Endothelial cell (in vitro differentiated cells): ENCODE measurements around the gene NAA38. TPM values are rescaled to one million over a fixed set of nuclear protein-coding genes. Genes with fewer than 3 reads are reported as not detected.

Source experiments
- DNase-seq: peaks from one replicate; pipeline ENCODE4 v3.0.0; 2021; ENCODE audit warnings: low spot score
- H3K27ac Mint-ChIP-seq: one replicate; pipeline ENCODE4 v1.8.0; 2021; ENCODE audit warnings: mixed read lengths, inconsistent platforms; ENCODE audit not compliant: unreplicated experiment
- H3K27me3 Mint-ChIP-seq: one replicate; pipeline ENCODE4 v1.8.0; 2021; ENCODE audit warnings: mild to moderate bottlenecking, moderate library complexity, mixed read lengths, inconsistent platforms; ENCODE audit not compliant: unreplicated experiment
- H3K36me3 Mint-ChIP-seq: one replicate; pipeline ENCODE4 v1.8.0; 2021; ENCODE audit warnings: mild to moderate bottlenecking, low read depth, mixed read lengths, inconsistent platforms; ENCODE audit not compliant: unreplicated experiment
- H3K4me1 Mint-ChIP-seq: one replicate; pipeline ENCODE4 v1.8.0; 2021; ENCODE audit warnings: mild to moderate bottlenecking, mixed read lengths, inconsistent platforms; ENCODE audit not compliant: unreplicated experiment
- H3K4me3 Mint-ChIP-seq: one replicate; pipeline ENCODE4 v1.8.0; 2021; ENCODE audit warnings: mild to moderate bottlenecking, mixed read lengths, inconsistent platforms; ENCODE audit not compliant: unreplicated experiment
- H3K9me3 Mint-ChIP-seq: one replicate; pipeline ENCODE4 v1.8.0; 2021; ENCODE audit warnings: mixed read lengths, inconsistent platforms; ENCODE audit not compliant: unreplicated experiment
- total RNA-seq: library from RNA; stranded (reverse); fragmentation: NEBNext Ultra II Directional; extraction: Animal tissue kit (Norgen Biotek cat#: 25700); gene quantifications from one replicate; pipeline ENCODE4 v1.2.1, GENCODE V29; 2021; ENCODE audit not compliant: unreplicated experiment
- TF ChIP-seq, protein P1 (sequence below): fragments of 200-600 bp; sonication (generic); IDR thresholded peaks from one replicate; pipeline ENCODE4 v1.5.0; 2021; ENCODE audit warnings: antibody characterized with exemption; ENCODE audit not compliant: unreplicated experiment

Gene NAA38
- total RNA-seq, 1 donor from 2014 or later, result 97.9 TPM

DNA sequence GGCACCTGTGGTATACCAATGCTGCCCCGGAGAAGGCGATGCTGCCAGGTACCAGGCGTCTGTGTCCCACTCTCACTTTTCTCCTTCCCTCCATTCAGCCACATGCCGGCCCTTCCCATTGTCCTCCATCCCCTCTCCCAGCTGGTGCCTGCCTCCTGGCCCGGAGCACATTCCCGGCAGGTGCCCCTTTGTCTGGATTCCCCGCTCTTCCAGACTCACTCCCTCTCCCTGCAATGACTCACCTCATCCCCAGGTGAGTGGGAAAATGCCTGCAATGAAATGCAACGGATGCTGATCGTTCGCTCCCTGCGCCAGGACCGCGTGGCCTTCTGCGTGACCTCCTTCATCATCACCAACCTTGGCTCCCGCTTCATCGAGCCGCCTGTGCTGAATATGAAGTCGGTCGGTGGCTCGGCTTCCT lies 33.8 kb downstream of the NAA38 start:
- Mint-ChIP-seq H3K9me3 (no peaks in the 10 kb centered on the region), H3K27me3 (peaks cover 3% of the 10 kb centered on the region), H3K27ac (no peak overlapping the region), H3K4me1 (peaks cover 13% of the 10 kb centered on the region), H3K36me3 (no peaks in the 10 kb centered on the region), H3K4me3 (no peak overlapping the region)
- no peak for DNase-seq
- TF ChIP-seq, protein P1, sequence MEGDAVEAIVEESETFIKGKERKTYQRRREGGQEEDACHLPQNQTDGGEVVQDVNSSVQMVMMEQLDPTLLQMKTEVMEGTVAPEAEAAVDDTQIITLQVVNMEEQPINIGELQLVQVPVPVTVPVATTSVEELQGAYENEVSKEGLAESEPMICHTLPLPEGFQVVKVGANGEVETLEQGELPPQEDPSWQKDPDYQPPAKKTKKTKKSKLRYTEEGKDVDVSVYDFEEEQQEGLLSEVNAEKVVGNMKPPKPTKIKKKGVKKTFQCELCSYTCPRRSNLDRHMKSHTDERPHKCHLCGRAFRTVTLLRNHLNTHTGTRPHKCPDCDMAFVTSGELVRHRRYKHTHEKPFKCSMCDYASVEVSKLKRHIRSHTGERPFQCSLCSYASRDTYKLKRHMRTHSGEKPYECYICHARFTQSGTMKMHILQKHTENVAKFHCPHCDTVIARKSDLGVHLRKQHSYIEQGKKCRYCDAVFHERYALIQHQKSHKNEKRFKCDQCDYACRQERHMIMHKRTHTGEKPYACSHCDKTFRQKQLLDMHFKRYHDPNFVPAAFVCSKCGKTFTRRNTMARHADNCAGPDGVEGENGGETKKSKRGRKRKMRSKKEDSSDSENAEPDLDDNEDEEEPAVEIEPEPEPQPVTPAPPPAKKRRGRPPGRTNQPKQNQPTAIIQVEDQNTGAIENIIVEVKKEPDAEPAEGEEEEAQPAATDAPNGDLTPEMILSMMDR, result no peak

DNA sequence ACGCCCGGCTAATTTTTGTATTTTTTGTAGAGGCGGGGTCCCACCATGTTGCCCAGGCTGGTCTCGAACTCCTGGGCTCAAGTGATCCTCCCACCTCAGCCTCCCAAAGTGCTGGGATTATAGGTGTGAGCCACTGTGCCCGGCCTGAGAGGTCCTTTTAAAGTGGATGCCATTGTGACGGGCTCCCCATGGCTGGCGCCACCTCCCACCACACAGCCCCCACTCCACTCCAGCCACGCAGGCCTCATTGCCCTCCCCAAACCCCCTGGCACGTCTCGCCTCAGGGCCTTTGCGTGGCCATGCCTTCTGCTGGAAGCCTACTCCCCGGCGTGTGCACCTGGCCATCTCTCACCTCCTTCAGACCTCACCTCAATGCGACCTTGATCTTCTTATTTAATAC lies 35.2 kb downstream of the NAA38 start:
- Mint-ChIP-seq H3K27me3 (peaks cover 3% of the 10 kb centered on the region), H3K27ac (no peak overlapping the region), H3K4me1 (peaks cover 13% of the 10 kb centered on the region), H3K4me3 (no peak overlapping the region), H3K9me3 (no peaks in the 10 kb centered on the region), H3K36me3 (no peaks in the 10 kb centered on the region)
- TF ChIP-seq, protein P1, result no peak
- DNase-seq, result no peak

DNA sequence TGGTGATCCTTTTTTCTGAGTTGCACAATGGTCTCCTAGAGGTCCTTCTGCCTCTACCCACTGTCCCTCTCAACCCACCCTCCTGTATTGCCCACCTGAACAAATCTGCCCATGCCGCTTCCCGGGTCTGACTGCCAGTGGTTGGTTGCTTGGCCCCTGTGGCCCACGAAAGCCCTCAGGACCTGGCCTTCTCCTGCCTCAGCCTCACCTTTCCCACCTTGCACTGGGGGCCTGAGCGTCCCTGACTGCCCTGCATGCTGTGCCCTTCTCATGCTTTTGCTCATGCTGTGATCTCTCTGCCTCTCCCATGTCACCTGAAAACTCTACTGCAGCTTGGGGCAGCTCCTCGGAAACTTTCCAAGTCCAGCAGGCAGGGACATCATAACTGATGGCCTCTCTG lies 37.1 kb downstream of the NAA38 start:
- peaks cover 8% of the 10 kb centered on the region for H3K27me3 Mint-ChIP-seq
- TF ChIP-seq, protein P1, result no peak
- no peak overlapping the region for H3K4me3 Mint-ChIP-seq
- H3K9me3 Mint-ChIP-seq, result no peaks in the 10 kb centered on the region
- no peaks in the 10 kb centered on the region for H3K36me3 Mint-ChIP-seq
- no peak for DNase-seq
- peaks cover 8% of the 10 kb centered on the region for H3K4me1 Mint-ChIP-seq
- H3K27ac Mint-ChIP-seq, result no peak overlapping the region

DNA sequence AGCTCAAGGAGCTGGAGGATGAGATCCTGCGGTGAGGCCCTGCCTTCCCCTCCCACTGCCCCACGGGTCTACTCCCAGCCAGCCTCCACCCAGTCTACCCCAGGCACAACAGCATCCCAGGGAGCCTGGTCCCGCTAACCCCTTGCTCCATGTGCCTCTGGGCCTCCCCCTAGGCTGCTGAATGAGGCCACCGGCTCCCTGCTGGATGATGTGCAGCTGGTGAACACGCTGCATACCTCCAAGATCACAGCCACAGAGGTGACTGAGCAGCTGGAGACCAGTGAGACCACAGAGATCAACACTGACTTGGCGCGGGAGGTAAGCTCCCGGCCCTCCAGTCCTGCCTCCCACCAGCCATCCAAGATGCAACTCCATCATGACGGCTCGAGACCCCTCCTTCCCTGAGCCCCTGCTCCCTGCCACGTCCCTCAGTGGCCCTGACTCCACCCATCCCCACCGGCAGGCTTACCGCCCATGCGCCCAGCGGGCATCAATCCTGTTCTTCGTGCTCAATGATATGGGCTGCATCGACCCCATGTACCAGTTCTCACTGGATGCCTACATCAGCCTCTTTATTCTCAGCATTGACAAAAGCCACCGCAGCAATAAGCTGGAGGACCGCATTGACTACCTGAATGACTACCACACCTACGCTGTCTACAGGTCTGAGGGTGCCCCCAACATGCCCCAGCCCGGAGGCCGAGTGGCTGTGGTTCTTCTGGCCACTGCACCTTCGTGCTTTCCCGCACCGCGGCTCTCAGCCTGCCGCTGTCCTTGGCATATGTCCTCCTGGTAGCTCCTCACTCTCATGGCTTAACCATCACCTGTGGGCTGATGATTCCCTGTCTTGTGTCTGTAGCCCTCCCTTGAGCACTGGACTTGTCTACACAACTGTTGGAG lies 38.4 kb downstream of the NAA38 start:
- no peak for DNase-seq
- H3K27ac Mint-ChIP-seq, result no peak overlapping the region
- H3K27me3 Mint-ChIP-seq, result peaks cover 6% of the 10 kb centered on the region
- no peaks in the 10 kb centered on the region for H3K9me3 Mint-ChIP-seq
- TF ChIP-seq, protein P1, result no peak
- no peak overlapping the region for H3K4me3 Mint-ChIP-seq
- H3K36me3 Mint-ChIP-seq, result no peaks in the 10 kb centered on the region
- H3K4me1 Mint-ChIP-seq, result no peaks in the 10 kb centered on the region

DNA sequence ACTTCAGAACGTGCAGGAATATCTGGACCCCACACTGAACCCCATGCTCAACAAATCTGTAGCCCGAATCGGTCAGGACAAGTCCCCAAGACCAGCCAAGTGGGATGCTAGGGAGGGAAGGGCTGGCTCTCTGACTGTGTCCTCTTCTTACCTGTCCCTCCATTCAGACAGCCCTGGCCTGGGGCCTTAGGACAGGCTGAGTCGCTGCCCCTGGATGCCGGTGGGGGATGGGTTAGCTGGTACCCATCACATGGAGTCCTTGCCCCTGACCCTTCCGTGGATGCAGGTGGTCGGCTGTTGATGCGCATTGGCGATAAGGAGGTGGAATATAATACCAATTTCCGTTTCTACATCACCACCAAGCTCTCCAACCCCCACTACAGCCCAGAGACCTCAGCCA lies 39.3 kb downstream of the NAA38 start:
- Mint-ChIP-seq H3K4me3 (peak overlapping the region; percentile 65), H3K9me3 (no peaks in the 10 kb centered on the region), H3K36me3 (no peaks in the 10 kb centered on the region), H3K4me1 (no peaks in the 10 kb centered on the region), H3K27me3 (peaks cover 5% of the 10 kb centered on the region), H3K27ac (no peak overlapping the region)
- TF ChIP-seq, protein P1, result no peak
- no peak for DNase-seq
